NCI-H2171 (cell line): ENCODE measurements around the gene CEP83.

Experiments
- DNase-seq: peaks from one replicate; lab custom pipeline; 2025; lab: John Stamatoyannopoulos, UW

Gene CEP83

DNA sequence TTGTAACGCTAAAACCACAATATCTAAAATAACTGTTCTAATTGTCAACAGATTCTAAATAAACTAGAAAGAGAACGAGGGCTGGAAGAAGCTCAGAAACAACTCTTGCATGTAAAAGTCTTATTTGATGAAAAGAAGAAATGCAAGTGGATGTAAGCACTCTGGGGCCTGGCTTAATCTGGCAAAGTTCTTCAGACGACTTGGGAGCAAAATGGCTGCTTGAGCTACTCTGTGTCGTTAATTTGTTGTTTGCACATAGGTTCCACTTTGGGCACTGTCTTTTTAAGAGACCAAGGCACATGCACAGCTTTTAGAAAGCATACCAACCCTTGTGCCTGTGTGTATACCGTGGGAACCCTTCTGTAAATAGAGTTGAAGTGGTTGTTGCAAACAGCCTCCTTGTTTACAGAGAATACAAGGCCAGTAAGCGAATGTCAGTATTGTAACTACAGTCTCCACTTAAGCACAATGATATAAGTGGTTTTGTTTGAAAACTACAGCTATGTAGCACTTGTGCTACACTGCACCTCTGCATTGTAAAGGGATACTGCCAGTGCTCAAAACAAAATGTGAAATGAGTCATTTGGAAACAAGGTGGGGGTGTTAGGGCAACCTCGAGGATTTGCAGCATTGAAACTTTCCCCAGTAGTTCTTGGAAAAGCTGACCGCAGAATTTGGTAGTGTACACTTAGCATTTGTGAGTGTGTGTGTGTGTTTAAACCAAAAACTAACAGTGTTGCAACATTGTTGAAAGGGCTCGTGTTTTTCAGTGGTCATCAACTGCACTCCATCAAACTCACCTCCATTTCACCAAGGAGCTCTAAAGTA lies 154.3 kb downstream of the CEP83 start:
- no peak for DNase-seq

DNA sequence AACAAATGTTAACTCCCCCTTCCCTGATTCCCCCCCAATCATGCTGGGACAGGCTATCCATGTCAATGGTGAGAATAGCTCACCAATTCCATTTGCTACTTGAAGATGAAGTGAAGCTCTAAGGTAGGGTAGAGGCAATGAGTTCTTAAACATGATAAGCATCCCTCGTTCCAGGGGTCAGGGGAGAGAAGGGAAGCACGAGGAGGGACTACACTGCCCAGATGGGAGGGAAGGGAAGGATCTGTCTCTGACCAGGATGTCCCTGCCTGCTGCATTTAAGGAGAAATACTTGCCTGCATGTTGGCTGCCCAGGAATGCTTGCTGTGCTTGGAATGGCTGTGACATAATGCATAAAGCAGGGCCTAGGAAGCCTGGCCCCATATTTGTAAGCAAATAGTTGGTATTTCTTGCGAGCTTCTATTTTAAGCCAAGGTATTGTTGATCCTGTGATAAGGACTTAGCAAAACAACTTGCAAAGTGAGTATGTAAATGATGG lies 155.1 kb downstream of the CEP83 start:
- DNase-seq = no peak

DNA sequence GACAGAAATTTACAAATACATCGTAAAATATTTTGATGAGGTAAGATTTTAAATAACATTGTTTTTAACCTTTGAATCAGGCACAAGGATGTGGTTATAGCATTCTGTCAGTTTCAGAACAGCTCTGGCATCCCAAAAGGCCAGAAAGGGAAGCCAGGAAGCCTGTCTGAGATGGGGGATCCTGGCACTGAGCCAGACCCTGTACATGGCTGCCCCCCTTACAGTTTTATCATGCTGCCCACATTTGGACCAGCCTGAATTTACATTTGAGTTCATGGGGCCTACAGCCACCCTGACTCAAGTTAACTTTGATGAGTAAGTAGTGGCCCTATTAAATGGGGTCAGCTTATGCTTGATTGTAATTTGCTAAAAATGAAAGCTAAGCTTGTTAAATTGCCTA lies 155.7 kb downstream of the CEP83 start:
- no peak for DNase-seq

DNA sequence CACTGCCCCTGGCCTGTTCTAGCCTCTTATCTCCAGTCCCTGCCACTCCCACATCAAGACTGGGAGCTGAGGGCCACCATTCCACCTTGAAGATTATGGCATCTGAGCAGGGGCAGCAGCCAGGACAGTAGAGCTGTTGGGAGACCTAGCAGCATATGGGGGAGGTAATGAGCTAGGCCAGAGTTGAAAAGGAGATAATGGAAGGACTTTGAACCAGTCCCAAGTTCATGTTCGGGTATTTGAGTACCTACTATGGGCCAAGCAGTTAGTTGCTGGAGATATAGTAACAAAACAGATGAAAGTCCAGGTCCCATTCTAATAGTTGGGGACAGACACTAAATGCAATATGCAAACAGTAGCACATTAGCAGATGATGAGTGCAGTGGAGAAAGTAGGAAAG lies 159.8 kb downstream of the CEP83 start:
- DNase-seq = no peak

DNA sequence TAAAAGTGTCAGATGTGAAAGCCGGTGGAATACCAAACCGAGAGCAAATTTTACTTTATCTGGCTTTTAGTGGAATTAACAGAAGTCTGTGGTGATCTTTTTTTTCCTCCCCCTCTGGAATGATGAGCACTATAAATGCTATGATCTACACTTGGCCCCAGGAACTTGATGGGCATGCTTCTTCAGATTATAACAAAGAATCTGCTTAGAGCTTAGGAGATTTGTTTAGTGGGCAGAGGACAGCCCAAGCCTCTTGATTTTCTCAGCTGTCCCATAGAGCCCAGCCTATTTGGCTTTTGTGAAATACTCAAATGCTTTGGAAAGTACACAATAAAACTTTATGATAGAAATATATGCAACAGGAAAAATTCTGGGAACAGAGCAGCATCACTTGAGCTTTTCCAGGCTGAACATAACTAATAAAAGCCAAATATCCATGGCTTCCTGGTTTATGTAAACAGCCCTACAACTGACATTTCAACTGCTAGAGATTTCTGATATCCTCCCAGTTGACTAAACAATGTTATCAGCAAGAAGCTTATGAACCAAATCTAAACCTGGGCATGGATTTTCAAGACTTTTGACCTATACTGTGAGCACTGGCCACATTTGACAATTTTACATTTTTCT lies 161.7 kb downstream of the CEP83 start:
- DNase-seq = no peak

DNA sequence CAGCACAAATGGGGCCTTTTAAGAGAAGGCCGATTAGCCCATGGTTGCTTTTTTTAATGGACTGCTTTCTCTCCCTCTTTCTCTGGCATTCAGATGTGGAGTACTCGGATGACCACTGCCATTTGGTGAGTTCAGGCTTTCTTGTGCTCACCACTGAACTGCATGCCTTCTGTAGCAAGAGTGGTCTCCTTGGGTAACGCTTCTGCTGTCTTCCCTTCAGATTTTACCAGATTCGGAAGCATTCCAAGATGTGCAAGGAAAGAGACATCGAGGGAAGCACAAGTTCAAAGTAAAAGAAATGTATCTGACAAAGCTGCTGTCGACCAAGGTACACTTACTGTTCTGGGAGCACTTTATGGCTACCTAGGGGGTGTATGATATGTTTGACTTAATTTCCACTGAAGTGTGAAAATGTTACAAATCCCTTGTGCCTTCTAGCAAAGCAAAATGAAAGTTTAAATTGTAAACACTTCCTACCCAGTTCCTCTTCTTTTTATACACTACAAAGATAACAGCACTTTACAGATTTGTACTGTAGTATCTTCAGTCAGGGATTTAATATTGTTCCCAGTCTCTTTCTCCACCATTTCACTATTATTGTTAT lies 162.5 kb downstream of the CEP83 start:
- no peak for DNase-seq

DNA sequence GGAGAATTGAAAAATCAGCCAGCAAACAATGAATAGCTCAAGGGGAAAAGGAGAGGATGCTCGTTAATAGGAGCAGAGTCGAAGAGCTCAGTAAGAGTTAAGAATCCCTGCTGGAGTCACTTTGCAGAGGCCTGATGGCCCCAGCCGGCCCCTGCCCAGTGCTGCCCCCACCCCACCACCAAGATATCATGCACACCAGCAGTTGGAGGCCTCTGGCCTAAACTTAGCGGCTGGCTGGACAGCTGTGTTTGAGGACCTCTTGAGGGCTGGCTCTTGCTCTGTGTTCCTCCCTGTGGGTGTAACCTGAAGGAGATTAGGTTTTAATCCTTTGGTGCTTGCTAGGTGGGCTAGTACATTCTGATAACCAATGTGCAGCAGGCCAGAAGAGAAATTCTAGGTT lies 169.3 kb downstream of the CEP83 start:
- no peak for DNase-seq

DNA sequence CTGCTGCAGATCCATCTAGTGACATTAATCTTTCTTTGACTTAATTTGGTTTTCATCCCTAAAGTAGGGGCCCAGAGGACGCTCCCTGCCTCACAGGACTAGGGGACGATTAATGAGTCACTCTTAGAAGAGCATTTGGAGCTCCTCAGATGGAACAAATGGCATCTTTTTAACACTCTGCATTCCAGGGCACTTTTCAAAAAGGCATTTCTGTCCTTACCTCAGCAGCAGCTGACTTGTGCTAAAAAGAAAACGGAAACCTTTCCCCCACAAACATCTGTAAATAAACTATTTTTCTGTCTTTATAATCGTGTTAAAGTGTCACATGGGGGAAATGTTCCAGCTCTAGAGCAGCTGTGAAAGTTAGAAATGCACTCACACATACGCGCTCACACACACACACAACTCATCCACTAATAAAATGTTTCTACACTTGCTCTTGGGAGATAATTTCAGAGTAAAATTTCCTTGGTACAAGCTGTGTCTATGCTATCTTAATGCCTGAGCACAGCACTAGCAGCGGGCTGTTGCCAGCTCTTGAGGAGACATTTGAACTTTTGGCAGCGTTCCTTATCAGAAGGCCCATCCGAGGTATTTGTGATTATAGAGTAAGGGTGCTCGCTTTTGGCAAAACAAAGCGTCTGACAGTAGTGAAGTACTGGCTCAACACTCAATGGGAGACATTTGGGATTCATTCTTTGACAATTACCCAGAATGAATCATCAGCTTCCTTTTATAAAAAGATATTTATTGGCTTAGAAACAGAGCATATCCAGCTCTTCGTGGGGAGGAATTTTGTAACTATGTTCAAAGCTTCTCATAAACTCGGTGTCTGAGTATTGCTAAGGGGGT lies 170.0 kb downstream of the CEP83 start:
- DNase-seq = no peak

DNA sequence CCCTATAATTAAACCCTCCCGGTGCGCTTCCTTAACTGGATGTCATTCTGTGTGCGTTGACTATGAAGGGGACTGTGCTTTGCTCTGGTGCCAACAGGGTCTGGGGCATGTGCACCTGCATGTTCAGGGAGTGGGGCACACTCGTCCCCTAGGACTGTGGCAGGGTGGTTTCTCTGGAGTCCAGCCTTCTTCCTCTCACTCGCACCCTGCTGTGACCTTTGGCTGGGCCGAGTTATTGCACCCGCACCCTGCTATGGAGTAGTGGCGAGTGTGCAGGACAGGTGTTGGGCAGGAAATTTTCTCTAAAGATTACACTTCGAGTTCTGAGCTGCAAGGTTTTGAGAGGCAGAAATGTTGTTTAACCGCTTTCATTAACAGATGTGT lies 172.4 kb downstream of the CEP83 start:
- no peak for DNase-seq

DNA sequence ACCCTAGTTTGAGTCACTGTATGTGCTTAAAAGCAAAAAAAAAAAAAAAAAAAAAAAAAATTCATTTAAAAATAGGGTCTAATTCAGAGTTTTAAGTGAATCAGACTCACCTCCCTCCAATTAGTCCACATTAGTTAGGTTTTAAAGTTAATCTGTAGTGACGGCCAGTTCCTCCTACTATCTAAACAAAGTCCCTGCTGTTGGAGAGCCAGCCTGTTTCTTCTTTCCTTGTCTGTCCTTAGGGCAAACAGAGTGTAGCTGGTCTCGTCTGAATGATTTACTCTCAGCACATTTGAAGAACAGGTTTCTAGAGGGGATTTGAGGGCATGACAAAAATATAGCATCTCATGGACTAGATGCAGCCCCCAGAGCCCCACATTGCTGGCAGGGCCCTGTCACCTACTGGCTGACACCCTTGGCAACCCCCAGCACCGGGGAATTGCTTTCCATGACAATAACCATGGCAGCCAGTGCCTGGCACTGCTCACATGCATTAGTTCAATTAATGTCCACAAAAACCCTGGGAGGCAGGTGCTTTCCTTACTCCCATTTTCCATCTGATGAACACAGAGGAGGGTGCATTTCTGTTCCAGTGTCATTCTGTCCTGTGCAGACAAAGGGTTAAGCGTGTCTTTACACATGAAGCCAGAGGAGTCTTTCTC lies 173.0 kb downstream of the CEP83 start:
- no peak for DNase-seq

DNA sequence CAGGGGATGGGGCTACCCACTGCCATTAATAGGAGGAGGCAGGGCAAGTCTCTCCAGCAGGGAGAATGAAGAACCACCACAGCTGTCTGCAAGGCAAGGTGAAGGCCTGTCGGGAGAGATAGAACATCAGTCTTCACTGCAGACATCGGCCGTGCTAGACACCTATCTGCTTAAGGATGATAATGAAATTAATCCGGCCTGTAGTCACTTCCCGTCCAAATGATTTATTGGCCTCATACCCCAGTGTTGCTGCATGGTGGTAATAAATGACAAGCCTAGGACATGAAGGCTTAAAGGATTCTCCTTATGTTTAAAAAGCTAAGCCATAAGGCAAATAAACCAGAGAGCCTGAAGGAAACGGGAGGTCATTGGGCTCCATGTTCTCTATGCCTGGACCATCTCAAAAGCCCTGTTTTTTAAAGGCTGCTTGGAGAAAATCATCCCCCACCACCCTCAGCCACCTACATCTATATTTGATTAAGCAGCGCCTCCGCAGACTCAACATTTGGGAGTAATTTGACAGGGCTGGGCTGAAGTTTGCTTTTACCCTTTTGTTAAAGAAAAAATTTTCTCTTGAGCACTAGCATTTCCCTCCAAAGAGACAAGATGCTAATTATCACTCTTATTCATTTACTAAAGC lies 173.6 kb downstream of the CEP83 start:
- no peak for DNase-seq

DNA sequence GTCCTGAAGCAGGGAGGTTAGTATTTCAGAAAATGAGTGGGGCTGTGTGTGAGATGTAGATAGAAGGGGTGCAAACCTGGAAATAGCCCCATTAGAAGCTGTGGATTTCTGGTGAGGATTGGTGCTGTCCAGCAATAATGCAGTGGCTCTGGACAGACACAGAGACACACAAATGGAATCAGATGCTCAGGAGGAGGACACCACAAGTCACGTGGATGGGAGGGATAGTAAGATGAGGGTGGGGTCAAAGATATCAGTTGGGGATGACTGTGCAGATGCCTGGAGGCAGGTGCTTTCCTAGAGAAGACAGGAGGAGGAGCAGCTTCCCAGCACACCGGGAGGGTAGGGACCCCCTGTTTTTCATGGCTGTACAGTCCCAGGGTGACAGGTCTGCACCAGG lies 174.8 kb downstream of the CEP83 start:
- DNase-seq = no peak

DNA sequence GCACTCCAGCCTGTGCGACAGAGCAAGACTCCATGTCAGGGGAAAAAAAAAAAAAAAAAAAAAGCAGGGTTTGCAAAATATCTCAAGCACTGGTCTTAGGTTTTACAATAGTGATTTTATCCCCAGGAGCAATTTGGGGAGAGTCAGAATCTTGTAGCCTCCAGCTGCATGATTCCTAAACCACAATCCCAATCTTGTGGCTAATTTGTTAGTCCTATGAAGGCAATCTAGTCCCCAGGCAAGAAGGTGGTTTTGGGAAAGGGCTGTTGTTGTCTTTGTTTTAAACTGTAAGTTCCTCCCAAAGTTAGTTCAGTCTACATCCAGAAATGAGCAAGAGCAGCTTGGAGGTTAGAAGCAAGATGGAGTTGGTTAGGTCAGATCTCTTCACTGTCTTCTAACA lies 175.6 kb downstream of the CEP83 start:
- no peak for DNase-seq

DNA sequence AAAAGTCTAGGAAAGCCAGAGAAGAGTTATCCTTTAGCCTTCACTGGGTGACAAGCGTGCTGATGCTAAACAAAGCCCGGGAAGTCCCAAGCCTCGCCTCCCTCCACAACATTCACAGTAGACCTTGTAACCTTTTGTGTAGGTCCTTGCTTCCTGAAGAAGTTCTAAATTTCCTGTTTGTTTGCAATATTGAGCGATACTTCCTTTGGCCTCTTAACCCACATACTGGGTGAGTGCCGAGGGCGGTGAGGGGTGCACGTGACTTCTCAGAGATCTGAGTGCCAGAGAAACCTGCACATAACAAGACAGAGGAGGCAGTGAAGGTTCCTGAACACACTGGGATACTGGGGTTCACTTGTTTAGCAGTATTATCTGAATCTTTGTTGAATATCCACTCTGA lies 177.0 kb downstream of the CEP83 start:
- no peak for DNase-seq

DNA sequence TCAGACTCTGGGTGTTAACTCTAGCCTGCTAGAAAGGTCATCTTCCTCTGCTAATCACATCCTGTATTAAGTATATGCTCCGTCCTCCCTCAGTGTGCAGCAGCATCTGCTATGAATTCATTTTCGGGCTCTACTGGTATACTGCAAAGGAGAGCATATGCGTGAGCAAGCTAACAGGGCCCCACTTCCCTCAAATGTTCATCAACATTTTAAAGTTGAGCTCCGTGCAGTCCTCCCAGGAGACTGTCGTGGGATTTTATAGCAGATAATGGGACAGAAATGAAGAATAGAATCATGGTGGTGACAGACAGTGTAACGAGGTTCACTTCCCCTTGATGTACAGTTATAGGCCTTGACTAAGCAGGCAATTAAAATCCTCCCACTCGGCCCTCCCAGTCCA lies 179.6 kb downstream of the CEP83 start:
- DNase-seq = no peak

DNA sequence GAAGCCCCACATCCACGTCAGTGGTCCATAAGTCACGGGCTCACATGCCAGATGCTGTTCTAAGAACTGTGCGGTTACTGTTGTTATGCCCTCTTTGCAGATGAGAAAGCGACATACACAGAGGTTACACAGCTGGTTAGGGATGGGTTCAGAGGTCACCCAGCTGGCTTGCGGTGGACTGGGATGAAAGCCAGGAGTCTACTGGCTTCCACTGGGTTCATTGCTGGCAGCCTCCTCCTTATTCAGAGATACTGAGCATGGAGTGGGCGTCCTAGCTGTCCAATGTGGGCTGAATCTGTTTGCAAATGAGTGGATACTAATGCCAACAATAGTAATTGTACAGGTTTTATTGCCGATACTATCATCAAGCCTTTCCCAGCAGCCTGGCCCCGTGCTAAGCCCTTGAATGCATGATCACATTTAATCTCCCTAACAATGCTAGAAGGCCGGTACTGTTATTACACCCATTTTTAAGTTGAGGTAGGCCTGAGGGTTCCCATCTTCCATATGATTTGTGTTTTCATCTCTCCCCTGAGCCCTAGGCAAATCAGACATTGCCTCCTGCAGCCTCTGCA lies 182.2 kb downstream of the CEP83 start:
- DNase-seq = no peak

DNA sequence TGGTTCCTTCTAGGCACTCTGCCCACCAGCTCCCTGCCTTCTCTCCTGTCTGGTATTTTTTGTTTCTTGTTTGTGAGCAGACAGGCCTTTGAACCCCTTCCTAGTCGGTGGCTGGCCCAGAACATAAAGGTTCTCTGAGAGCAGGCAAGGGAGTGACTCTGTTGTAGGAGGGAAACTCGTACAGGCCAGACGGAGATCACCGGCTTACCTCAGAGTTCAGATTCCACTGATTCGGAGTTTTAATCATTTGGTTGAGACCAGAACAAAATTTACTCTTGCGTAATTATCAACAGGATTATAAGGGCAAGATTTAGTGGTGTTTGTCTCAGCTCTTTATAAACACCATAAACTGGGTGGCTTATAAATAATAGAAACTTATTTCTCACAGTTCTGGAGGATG lies 182.9 kb downstream of the CEP83 start:
- DNase-seq = no peak

DNA sequence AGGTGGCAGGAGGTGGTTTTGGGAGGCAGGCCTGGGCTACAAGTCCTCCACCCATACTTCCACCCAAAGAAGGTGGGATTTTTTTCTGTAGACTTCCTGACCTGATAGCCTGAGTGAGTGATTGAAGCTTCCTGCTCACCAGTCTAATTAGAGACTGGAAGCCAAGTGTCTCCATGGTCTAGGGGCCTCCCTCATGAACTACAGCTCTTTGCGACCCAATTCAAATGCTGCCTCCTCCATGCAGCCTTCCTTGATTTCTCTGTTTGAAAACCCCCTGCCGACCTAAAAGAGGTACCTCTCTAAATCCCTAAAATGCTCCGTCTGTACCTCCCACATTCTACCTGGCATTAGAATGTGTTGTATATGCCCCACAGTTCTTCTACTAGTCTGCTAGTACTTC lies 186.4 kb downstream of the CEP83 start:
- no peak for DNase-seq

DNA sequence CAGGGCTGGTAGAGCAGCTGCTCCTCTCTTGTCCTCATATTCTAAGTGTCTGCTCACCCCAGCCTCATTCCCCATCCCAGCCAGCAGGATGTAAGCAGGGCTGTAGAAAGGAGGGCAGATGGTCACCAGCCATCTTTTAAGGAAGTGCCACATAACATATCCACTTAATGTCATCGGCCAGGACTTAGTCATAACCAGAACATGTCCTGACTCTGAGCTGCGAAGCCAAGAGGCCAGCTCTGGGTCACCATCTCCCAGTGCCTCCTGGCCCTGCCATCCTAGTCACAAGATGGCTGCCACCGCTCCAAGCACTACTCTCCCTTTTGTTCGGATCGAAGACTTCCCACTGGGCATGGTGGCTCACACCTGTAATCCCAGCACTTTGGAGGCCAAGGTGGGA lies 187.4 kb downstream of the CEP83 start:
- no peak for DNase-seq

DNA sequence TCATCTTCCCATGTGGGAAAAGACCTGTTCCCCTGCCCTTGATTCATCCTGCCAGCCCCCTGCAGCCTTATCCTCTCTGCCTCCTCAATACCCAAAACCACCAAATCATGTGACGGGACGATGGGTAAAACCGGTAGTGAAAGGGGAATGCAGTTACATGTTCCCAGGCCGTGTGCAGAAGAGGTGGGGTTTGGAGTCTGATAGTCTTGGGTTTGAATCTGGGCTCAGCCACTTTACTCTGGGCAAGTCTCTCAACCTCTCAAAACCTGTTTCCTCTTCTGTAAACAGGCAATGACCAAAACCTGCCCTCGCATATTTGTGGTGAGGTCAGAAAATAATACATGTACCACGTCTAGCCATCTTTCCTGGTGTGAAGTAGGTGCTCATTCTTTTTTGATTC lies 188.3 kb downstream of the CEP83 start:
- no peak for DNase-seq
